Natural killer cell (primary cell): ENCODE results near the gene GNG2. TPM values are rescaled to one million over a fixed set of nuclear protein-coding genes. Genes with fewer than 3 reads are reported as not detected.
A peak's percentile ranks its signal among the peaks of the same experiment; 100 is the strongest.

Experiments
- ATAC-seq, 3 donors: fragments of 150-1000 bp in 2 of 3; fragments of 200-7000 bp in 1 of 3; cut with Tn5 transposase; 1 replicate in 1 of 3; 2 replicates in 2 of 3; pipeline ENCODE4 v1.10.0; 2021; ENCODE audit warnings: mild to moderate bottlenecking in 2 of 3, moderate library complexity in 2 of 3
- DNase-seq, 2 donors: peaks; one replicate each; pipeline versions ENCODE4 v3.0.0 to v3.0.0-alpha.2; 2013 to 2021; ENCODE audit warnings: mixed read lengths in 1 of 2
- H3K27ac ChIP-seq: one replicate; pipeline ENCODE4 v1.5.1; 2013; ENCODE audit warnings: mild to moderate bottlenecking, low read length
- H3K27me3 ChIP-seq: one replicate; pipeline ENCODE4 v1.6.1; 2013; ENCODE audit warnings: low read length; ENCODE audit not compliant: control insufficient read depth, insufficient read depth
- H3K36me3 ChIP-seq: one replicate; pipeline ENCODE4 v1.6.1; 2013; ENCODE audit warnings: low read length; ENCODE audit not compliant: control insufficient read depth, insufficient read depth
- H3K4me1 ChIP-seq: one replicate; pipeline ENCODE4 v1.6.1; 2013; ENCODE audit warnings: low read length; ENCODE audit not compliant: control insufficient read depth, insufficient read depth
- H3K4me3 ChIP-seq: one replicate; pipeline ENCODE4 v1.5.1; 2013; ENCODE audit warnings: low read length
- H3K9me3 ChIP-seq: one replicate; pipeline ENCODE4 v1.6.1; 2013; ENCODE audit warnings: low read length; ENCODE audit not compliant: control insufficient read depth, insufficient read depth
- H3K27ac Mint-ChIP-seq, 2 donors: one replicate each; pipeline ENCODE4 v1.8.0; 2022; ENCODE audit warnings: mild to moderate bottlenecking in 2 of 2, mixed read lengths in 2 of 2, moderate library complexity in 1 of 2
- H3K27me3 Mint-ChIP-seq, 2 donors: one replicate each; pipeline ENCODE4 v1.8.0; 2022; ENCODE audit warnings: low read depth in 2 of 2, mixed read lengths in 2 of 2
- H3K36me3 Mint-ChIP-seq: one replicate; pipeline ENCODE4 v1.8.0; 2022; ENCODE audit warnings: mixed read lengths
- H3K4me1 Mint-ChIP-seq, 2 donors: one replicate each; pipeline ENCODE4 v1.8.0; 2022; ENCODE audit warnings: mixed read lengths in 2 of 2
- H3K4me3 Mint-ChIP-seq: one replicate; pipeline ENCODE4 v1.8.0; 2022; ENCODE audit warnings: mild to moderate bottlenecking, moderate library complexity, mixed read lengths
- H3K9me3 Mint-ChIP-seq, 2 donors: one replicate each; pipeline ENCODE4 v1.8.0; 2022; ENCODE audit warnings: mixed read lengths in 2 of 2
- WGBS: methylation state at CpG from one replicate; pipeline ENCODE4 v1.1.7; 2013; ENCODE audit warnings: missing lambda C conversion rate; ENCODE audit not compliant: insufficient coverage; 5-methylcytosine and 5-hydroxymethylcytosine counted together
- intact Hi-C: fragments of 100-400 bp; cut with micrococcal nuclease; formaldehyde crosslinking; loops from one replicate; pipeline ENCODE4 v1.14.2; 2022
- total RNA-seq, 4 donors: library from RNA; stranded (reverse); fragments of 120-200 nt in 1 of 4; gene quantifications; one replicate each; pipeline versions ENCODE4 v1.2.3 to v1.2.4, GENCODE V29; 2013 to 2022
- TF ChIP-seq, protein P1 (sequence below): fragments of 200-600 bp; IDR thresholded peaks from one replicate; pipeline ENCODE4 v1.8.0; 2022; ENCODE audit warnings: antibody characterized with exemption

Gene GNG2
- total RNA-seq, 3 donors from 2014 or later (not counting 1 experiment from before 2014, with no cell fraction given): 552 to 653 (median 582) TPM

DNA sequence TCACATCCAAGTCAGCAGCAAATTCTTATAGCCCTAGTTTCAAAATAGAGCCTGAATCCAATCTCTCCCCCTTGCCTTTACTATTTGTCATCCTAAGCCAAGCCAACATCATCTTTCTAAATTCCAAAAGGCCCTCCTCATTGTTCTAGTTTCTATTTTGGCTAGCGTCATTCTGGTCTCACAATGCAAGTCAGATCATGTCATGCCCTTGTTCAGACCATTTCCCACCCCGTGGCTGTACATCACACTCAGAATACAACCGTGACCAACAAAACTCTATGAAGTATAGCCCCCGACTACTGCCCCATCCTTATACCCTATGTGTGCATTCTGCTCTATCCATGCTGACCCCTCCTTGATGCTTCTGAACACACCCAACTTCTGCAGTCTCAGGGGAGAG, 12.3 kb upstream of the GNG2 start:
- Histone ChIP-seq H3K4me3 (no peak overlapping the region), H3K27me3 (no peaks in the 10 kb centered on the region), H3K9me3 (peaks cover 3% of the 10 kb centered on the region), H3K4me1 (peaks cover 63% of the 10 kb centered on the region), H3K36me3 (no peaks in the 10 kb centered on the region), H3K27ac (peak overlapping the region; percentile 98)
- ATAC-seq (peak in 1 of 3 donors; percentile 1), DNase-seq (peak in 1 of 2 donors; percentile 51)
- Mint-ChIP-seq H3K27ac (peak overlapping the region; percentile 97 to 98), H3K4me1 (peaks cover 82 to 96% of the 10 kb centered on the region in 2 donors), H3K9me3 (peaks cover 7 to 10% of the 10 kb centered on the region in 2 donors), H3K27me3 (no peaks in the 10 kb centered on the region), H3K4me3 (peak overlapping the region; percentile 81), H3K36me3 (peaks cover 14% of the 10 kb centered on the region)
- TF ChIP-seq, protein P1, sequence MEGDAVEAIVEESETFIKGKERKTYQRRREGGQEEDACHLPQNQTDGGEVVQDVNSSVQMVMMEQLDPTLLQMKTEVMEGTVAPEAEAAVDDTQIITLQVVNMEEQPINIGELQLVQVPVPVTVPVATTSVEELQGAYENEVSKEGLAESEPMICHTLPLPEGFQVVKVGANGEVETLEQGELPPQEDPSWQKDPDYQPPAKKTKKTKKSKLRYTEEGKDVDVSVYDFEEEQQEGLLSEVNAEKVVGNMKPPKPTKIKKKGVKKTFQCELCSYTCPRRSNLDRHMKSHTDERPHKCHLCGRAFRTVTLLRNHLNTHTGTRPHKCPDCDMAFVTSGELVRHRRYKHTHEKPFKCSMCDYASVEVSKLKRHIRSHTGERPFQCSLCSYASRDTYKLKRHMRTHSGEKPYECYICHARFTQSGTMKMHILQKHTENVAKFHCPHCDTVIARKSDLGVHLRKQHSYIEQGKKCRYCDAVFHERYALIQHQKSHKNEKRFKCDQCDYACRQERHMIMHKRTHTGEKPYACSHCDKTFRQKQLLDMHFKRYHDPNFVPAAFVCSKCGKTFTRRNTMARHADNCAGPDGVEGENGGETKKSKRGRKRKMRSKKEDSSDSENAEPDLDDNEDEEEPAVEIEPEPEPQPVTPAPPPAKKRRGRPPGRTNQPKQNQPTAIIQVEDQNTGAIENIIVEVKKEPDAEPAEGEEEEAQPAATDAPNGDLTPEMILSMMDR: no peak
- 32% methylated on average over 4 of the region's 4 CpGs for WGBS
- intact Hi-C loops: loop anchor here (5.0 kb wide), 4 partner anchors 34 to 479 kb away; no protein-coding TSS in a partner anchor

DNA sequence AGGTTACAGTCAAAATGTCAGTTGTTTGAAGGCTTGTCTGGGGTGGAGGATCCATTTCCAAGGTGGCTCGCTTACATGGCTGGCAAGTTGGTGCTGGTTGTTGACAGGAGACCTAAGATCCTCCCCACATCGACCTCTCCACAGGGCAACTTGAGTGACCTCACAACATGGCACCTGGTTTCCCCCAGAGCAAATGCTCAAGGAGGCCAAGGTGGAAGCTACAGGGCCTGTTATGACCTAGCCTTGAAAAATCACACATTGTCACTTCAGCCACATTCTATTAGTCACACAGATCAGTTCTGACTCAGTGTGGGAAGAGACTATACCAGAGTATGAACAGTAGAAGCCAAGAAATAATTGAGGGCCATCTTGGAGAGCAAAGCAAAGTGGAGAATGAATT, 11.3 kb upstream of the GNG2 start:
- Histone ChIP-seq H3K4me1 (peaks cover 57% of the 10 kb centered on the region), H3K27me3 (no peaks in the 10 kb centered on the region), H3K4me3 (no peak overlapping the region), H3K27ac (peak overlapping the region; percentile 98), H3K36me3 (no peaks in the 10 kb centered on the region), H3K9me3 (peaks cover 3% of the 10 kb centered on the region)
- peak overlapping the region; percentile 81 for H3K4me3 Mint-ChIP-seq
- DNase-seq (peak; percentile 57 to 59), ATAC-seq (peak; percentile 28 to 56 (median 32))
- H3K27me3 Mint-ChIP-seq: no peaks in the 10 kb centered on the region
- intact Hi-C loops: loop anchor here (5.0 kb wide), 4 partner anchors 33 to 478 kb away; no protein-coding TSS in a partner anchor
- H3K27ac Mint-ChIP-seq: peak overlapping the region; percentile 97 to 98
- peaks cover 7 to 10% of the 10 kb centered on the region in 2 donors for H3K9me3 Mint-ChIP-seq
- H3K4me1 Mint-ChIP-seq: peaks cover 82 to 94% of the 10 kb centered on the region in 2 donors
- H3K36me3 Mint-ChIP-seq: peaks cover 14% of the 10 kb centered on the region
- TF ChIP-seq, protein P1: no peak
- 68% methylated on average over 2 of the region's 2 CpGs for WGBS

DNA sequence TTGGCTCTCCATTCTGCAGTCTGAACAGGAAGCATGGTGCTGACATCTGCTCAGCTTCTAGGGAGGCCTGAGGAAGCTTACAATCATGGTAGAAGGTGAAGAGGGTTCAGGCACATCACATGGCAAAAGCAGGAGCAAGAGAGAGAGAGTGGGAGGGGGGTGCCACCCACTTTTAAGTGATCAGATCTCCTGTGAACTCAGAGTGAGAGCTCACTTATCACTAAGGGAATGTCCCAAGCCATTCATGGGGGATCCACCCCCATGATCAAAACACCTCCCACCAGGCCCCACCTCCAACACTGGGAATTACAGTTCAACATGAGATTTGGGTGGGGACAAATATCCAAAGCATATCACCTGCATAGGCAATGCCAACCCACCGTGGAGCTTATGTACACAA, 9.8 kb upstream of the GNG2 start:
- Mint-ChIP-seq H3K9me3 (peaks cover 7 to 10% of the 10 kb centered on the region in 2 donors), H3K36me3 (peaks cover 14% of the 10 kb centered on the region), H3K27ac (peak overlapping the region; percentile 97 to 98)

More for the DNA sequence above, 9.8 kb upstream of the GNG2 start:
- ATAC-seq (no peak), DNase-seq (no peak)
- Mint-ChIP-seq H3K4me1 (peaks cover 85 to 86% of the 10 kb centered on the region in 2 donors), H3K27me3 (peaks cover 0 to 2% of the 10 kb centered on the region in 2 donors), H3K4me3 (peak overlapping the region; percentile 29)
- TF ChIP-seq, protein P1: no peak
- intact Hi-C loops: no loop called here
- no peaks in the 10 kb centered on the region for H3K27me3 ChIP-seq
- H3K36me3 ChIP-seq: no peaks in the 10 kb centered on the region
- no peak overlapping the region for H3K27ac ChIP-seq
- H3K9me3 ChIP-seq: peaks cover 3% of the 10 kb centered on the region
- WGBS: 100% methylated on average over 1 of the region's 1 CpG
- peaks cover 42% of the 10 kb centered on the region for H3K4me1 ChIP-seq
- H3K4me3 ChIP-seq: no peak overlapping the region
